Endothelial cell (in vitro differentiated cells): Measurements from ENCODE around the gene ZNF575. TPM values are rescaled to one million over a fixed set of nuclear protein-coding genes. Genes with fewer than 3 reads are reported as not detected.
A peak's percentile ranks its signal among the peaks of the same experiment; 100 is the strongest.

ENCODE experiments used
- DNase-seq: peaks from one replicate; pipeline ENCODE4 v3.0.0; 2021; ENCODE audit warnings: low spot score
- H3K27ac Mint-ChIP-seq: one replicate; pipeline ENCODE4 v1.8.0; 2021; ENCODE audit warnings: mixed read lengths, inconsistent platforms; ENCODE audit not compliant: unreplicated experiment
- H3K27me3 Mint-ChIP-seq: one replicate; pipeline ENCODE4 v1.8.0; 2021; ENCODE audit warnings: mild to moderate bottlenecking, moderate library complexity, mixed read lengths, inconsistent platforms; ENCODE audit not compliant: unreplicated experiment
- H3K36me3 Mint-ChIP-seq: one replicate; pipeline ENCODE4 v1.8.0; 2021; ENCODE audit warnings: mild to moderate bottlenecking, low read depth, mixed read lengths, inconsistent platforms; ENCODE audit not compliant: unreplicated experiment
- H3K4me1 Mint-ChIP-seq: one replicate; pipeline ENCODE4 v1.8.0; 2021; ENCODE audit warnings: mild to moderate bottlenecking, mixed read lengths, inconsistent platforms; ENCODE audit not compliant: unreplicated experiment
- H3K4me3 Mint-ChIP-seq: one replicate; pipeline ENCODE4 v1.8.0; 2021; ENCODE audit warnings: mild to moderate bottlenecking, mixed read lengths, inconsistent platforms; ENCODE audit not compliant: unreplicated experiment
- H3K9me3 Mint-ChIP-seq: one replicate; pipeline ENCODE4 v1.8.0; 2021; ENCODE audit warnings: mixed read lengths, inconsistent platforms; ENCODE audit not compliant: unreplicated experiment
- CTCF ChIP-seq: fragments of 200-600 bp; sonication (generic); IDR thresholded peaks from one replicate; pipeline ENCODE4 v1.5.0; 2021; ENCODE audit warnings: antibody characterized with exemption; ENCODE audit not compliant: unreplicated experiment
- total RNA-seq: library from RNA; stranded (reverse); fragmentation: NEBNext Ultra II Directional; extraction: Animal tissue kit (Norgen Biotek cat#: 25700); gene quantifications from one replicate; pipeline ENCODE4 v1.2.1, GENCODE V29; 2021; ENCODE audit not compliant: unreplicated experiment

Gene ZNF575
- total RNA-seq, 1 donor from 2014 or later: 2.3 TPM

- no peaks in the 10 kb centered on the region for H3K4me1 Mint-ChIP-seq
- no peak for TF ChIP-seq CTCF
- H3K9me3 Mint-ChIP-seq: peaks cover 6% of the 10 kb centered on the region
- peak overlapping the region; percentile 24 for H3K4me3 Mint-ChIP-seq
- H3K27me3 Mint-ChIP-seq: peaks cover 4% of the 10 kb centered on the region
- no peak for DNase-seq
- H3K27ac Mint-ChIP-seq: no peak overlapping the region
- peaks cover 58% of the 10 kb centered on the region for H3K36me3 Mint-ChIP-seq
These were observed 9.1 kb downstream of the ZNF575 start for GRCh38 chr19:43541920-43542650.

- no peak for DNase-seq
- peaks cover 4% of the 10 kb centered on the region for H3K9me3 Mint-ChIP-seq
- H3K27me3 Mint-ChIP-seq: peaks cover 6% of the 10 kb centered on the region
- H3K27ac Mint-ChIP-seq: no peak overlapping the region
- peaks cover 55% of the 10 kb centered on the region for H3K36me3 Mint-ChIP-seq
- TF ChIP-seq CTCF: no peak
- no peak overlapping the region for H3K4me3 Mint-ChIP-seq
- H3K4me1 Mint-ChIP-seq: no peaks in the 10 kb centered on the region
These were observed 11.1 kb downstream of the ZNF575 start for GRCh38 chr19:43544077-43544476.

GRCh38 chr19:43545276-43545675, 12.3 kb downstream of the ZNF575 start:
- Mint-ChIP-seq H3K27me3 (peaks cover 3% of the 10 kb centered on the region), H3K36me3 (peaks cover 51% of the 10 kb centered on the region), H3K4me3 (peak overlapping the region; percentile 14), H3K4me1 (no peaks in the 10 kb centered on the region), H3K27ac (no peak overlapping the region), H3K9me3 (no peaks in the 10 kb centered on the region)
- no peak for DNase-seq
- TF ChIP-seq CTCF: no peak

GRCh38 chr19:43545981-43546380, 13.0 kb downstream of the ZNF575 start:
- Mint-ChIP-seq H3K9me3 (no peaks in the 10 kb centered on the region), H3K36me3 (peaks cover 54% of the 10 kb centered on the region)

More at GRCh38 chr19:43545981-43546380, 13.0 kb downstream of the ZNF575 start:
- Mint-ChIP-seq H3K4me1 (no peaks in the 10 kb centered on the region), H3K4me3 (no peak overlapping the region), H3K27ac (no peak overlapping the region), H3K27me3 (peaks cover 3% of the 10 kb centered on the region)
- TF ChIP-seq CTCF: no peak
- DNase-seq: no peak
